PC-9 (cell line): ENCODE results near the gene SCNN1G.

Source experiments
- CTCF ChIP-seq: fragments of 200-600 bp; sonication (generic); conservative IDR thresholded peaks from 2 replicates; pipeline ENCODE4 v1.6.1; 2017; ENCODE audit warnings: mixed run types, antibody characterized with exemption, mild to moderate bottlenecking, moderate library complexity
- EZH2 ChIP-seq: fragments of 200-600 bp; sonication (generic); IDR thresholded peaks from 2 replicates; pipeline ENCODE4 v1.8.0; 2017; ENCODE audit warnings: antibody characterized with exemption, low read depth

- no peak for TF ChIP-seq CTCF
- no peak for TF ChIP-seq EZH2
Observed at GRCh38 chr16:23147666-23148065, 34.9 kb upstream of the SCNN1G start.
